NB4 (cell line): ENCODE data around the gene TMED7.

ENCODE experiments used
- CTCF ChIP-seq: IDR thresholded peaks from one replicate; pipeline ENCODE4 v1.5.1; 2012; ENCODE audit warnings: low read depth, low read length
- POLR2A ChIP-seq: IDR thresholded peaks from 2 replicates; pipeline ENCODE4 v1.6.1; 2011; ENCODE audit warnings: mild to moderate bottlenecking; ENCODE audit not compliant: insufficient read length; ENCODE audit errors: extremely low read depth

DNA sequence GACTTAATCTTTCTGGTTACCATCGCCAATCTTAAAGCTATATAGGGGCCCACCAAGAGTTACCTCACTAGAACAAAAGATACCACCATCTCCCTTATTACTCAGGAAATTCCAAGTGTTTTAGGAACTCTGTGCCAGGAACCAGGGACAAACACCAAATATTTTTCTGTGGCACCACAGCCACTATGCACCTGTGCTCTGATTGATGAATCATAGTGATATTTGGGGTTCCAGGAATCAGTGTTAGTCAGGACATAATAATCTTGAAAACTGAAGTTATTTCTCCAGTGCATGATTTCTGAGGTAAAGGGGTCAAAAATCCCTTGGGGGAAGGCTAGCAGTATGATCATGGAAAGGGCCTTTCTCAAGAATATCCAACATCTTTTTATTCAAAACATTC, 10.2 kb upstream of the TMED7 start:
- TF ChIP-seq POLR2A: no peak
- TF ChIP-seq CTCF: no peak
